Sigmoid colon (tissue), 4 donors: ENCODE measurements around the gene SULT4A1.

Experiments
- EP300 ChIP-seq, 4 donors: sonication (generic); formaldehyde crosslinking; IDR thresholded peaks; one replicate each; pipeline ENCODE4 v1.6.1; 2017; ENCODE audit warnings: antibody characterized with exemption in 4 of 4
- POLR2A ChIP-seq, 2 donors: fragments of 450-650 bp; IDR thresholded peaks; one replicate each; pipeline ENCODE4 v1.6.1; 2016; ENCODE audit warnings: antibody characterized with exemption in 2 of 2, mild to moderate bottlenecking in 2 of 2, moderate library complexity in 2 of 2
- POLR2AphosphoS5 ChIP-seq, 4 donors: sonication (generic); formaldehyde crosslinking; IDR thresholded peaks; one replicate each; pipeline ENCODE4 v1.6.1; 2017; ENCODE audit warnings: antibody characterized with exemption in 4 of 4
- TF ChIP-seq, protein P1 (sequence below), 4 experiments: fragments of 450-650 bp in 3 of 4; fragments of 200-600 bp in 1 of 4; IDR thresholded peaks; one replicate each; pipeline ENCODE4 v1.5.1; 2016 to 2019; ENCODE audit warnings: antibody characterized with exemption in 4 of 4, mild to moderate bottlenecking in 3 of 4, moderate library complexity in 2 of 4

DNA sequence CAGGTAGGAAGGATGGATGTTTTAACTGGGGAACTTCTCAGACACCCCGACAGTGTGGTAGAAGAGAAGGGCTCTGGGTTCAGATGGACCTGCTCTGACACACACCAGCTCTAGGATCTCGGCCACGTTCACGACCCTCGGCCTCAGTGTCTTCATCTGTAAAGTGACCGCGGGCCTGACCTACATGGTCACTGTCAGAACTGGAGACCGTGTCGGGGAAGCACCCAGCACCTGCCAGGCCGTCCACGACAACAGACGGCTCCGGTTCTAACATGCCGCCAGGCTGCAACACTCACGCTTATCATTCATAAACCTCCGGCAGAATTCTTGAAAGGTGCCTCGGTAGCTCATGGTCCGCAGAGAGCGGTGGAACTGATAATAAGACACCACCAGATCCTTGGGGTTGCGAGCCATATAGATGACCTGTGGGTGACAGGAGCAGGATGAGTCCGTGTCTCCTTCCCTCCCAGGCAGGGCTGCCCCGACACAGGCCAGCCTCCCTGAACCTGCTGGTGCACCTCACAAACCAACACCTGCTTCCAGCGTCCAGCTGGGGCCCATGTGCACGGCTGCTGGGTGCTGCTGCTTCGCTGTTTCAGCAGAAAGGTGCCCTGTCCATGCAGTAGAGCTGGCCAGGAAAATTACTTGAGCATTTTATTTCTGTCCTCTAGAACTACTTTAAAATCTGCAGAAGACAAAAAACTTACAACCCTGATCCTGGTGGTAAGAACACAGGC, 23.6 kb downstream of the SULT4A1 start:
- TF ChIP-seq POLR2A (IDR thresholded peaks at IDR 0.05) (no peak), POLR2AphosphoS5 (IDR thresholded peaks at IDR 0.05) (no peak), EP300 (IDR thresholded peaks at IDR 0.05) (no peak)
- TF ChIP-seq, protein P1, sequence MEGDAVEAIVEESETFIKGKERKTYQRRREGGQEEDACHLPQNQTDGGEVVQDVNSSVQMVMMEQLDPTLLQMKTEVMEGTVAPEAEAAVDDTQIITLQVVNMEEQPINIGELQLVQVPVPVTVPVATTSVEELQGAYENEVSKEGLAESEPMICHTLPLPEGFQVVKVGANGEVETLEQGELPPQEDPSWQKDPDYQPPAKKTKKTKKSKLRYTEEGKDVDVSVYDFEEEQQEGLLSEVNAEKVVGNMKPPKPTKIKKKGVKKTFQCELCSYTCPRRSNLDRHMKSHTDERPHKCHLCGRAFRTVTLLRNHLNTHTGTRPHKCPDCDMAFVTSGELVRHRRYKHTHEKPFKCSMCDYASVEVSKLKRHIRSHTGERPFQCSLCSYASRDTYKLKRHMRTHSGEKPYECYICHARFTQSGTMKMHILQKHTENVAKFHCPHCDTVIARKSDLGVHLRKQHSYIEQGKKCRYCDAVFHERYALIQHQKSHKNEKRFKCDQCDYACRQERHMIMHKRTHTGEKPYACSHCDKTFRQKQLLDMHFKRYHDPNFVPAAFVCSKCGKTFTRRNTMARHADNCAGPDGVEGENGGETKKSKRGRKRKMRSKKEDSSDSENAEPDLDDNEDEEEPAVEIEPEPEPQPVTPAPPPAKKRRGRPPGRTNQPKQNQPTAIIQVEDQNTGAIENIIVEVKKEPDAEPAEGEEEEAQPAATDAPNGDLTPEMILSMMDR (IDR thresholded peaks at IDR 0.05): no peak
